AG04450 (cell line): ENCODE results near the gene INPP1. TPM values are rescaled to one million over a fixed set of nuclear protein-coding genes. Genes with fewer than 3 reads are reported as not detected.

ENCODE experiments used
- CTCF ChIA-PET: fragments of 300-600, 350-600 bp; formaldehyde crosslinking; extraction: SDS; loops from one replicate; lab custom pipeline; 2022; ENCODE audit warnings: antibody characterized with exemption, inconsistent platforms; lab: Charles Lee
- POLR2A ChIA-PET: fragments of 350-600 bp; formaldehyde crosslinking; extraction: SDS; loops from one replicate; lab custom pipeline; 2021; ENCODE audit warnings: antibody characterized with exemption, inconsistent platforms; lab: Yijun Ruan, JAX
- DNase-seq: peaks from one replicate; pipeline ENCODE4 v3.0.0-alpha.2; 2011; ENCODE audit warnings: low read depth, low spot score
- H3K27ac ChIP-seq: one replicate; pipeline ENCODE4 v1.5.1; 2012; ENCODE audit warnings: low read depth, low read length, control low read depth
- H3K27me3 ChIP-seq: one replicate; pipeline ENCODE4 v1.6.0; 2012; ENCODE audit warnings: low read length; ENCODE audit not compliant: control insufficient read depth, insufficient read depth
- H3K4me3 ChIP-seq: 2 replicates; pipeline ENCODE4 v1.5.1; 2011; ENCODE audit warnings: mild to moderate bottlenecking, low read depth, low read length, control low read depth
- H3K9me3 ChIP-seq: 2 replicates; pipeline ENCODE4 v1.5.1; 2012; ENCODE audit warnings: low read length; ENCODE audit not compliant: control insufficient read depth, insufficient read depth
- polyA plus RNA-seq: library from polyadenylated mRNA; depleted of rRNA; stranded (reverse); fragments of >200 nt; gene quantifications from 2 replicates; pipeline ENCODE4 v1.2.3, GENCODE V29; 2011
- TF ChIP-seq, protein P1 (sequence below): IDR thresholded peaks from 2 replicates; pipeline ENCODE4 v1.5.1; 2011; ENCODE audit warnings: low read depth, low read length, control low read depth, inconsistent platforms

INPP1 gene
- polyA plus RNA-seq, 1 experiment = 14.5 TPM

DNA sequence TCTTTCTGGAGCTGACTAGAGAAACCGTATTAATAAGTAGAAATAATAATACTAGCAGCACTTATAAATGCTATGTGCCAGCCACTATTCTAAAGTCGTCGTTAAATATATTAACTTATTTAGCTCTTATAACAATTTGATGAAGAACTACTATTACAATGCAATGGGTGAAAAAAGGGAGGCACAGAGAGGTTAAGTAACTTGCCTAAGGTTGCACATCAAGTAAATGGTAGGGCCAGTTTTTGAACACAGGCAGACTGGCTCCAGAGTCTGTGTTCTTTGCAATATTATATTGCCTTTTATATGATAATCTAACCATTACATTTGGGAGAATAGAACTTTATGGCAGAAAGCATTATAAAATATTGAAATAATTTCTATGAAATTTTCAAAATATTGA is 17.6 kb downstream of the INPP1 start:
- Histone ChIP-seq H3K9me3 (no peaks in the 10 kb centered on the region), H3K27ac (no peak overlapping the region), H3K27me3 (no peaks in the 10 kb centered on the region), H3K4me3 (no peak overlapping the region)
- TF ChIP-seq, protein P1, sequence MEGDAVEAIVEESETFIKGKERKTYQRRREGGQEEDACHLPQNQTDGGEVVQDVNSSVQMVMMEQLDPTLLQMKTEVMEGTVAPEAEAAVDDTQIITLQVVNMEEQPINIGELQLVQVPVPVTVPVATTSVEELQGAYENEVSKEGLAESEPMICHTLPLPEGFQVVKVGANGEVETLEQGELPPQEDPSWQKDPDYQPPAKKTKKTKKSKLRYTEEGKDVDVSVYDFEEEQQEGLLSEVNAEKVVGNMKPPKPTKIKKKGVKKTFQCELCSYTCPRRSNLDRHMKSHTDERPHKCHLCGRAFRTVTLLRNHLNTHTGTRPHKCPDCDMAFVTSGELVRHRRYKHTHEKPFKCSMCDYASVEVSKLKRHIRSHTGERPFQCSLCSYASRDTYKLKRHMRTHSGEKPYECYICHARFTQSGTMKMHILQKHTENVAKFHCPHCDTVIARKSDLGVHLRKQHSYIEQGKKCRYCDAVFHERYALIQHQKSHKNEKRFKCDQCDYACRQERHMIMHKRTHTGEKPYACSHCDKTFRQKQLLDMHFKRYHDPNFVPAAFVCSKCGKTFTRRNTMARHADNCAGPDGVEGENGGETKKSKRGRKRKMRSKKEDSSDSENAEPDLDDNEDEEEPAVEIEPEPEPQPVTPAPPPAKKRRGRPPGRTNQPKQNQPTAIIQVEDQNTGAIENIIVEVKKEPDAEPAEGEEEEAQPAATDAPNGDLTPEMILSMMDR = no peak
- DNase-seq = no peak
- ChIA-PET POLR2A (no interaction called here), CTCF (interaction anchor here (1.8 to 2.5 kb wide), 2 partner anchors 41 to 272 kb away, joined by 4 to 11 read pairs; no protein-coding TSS in a partner anchor)

DNA sequence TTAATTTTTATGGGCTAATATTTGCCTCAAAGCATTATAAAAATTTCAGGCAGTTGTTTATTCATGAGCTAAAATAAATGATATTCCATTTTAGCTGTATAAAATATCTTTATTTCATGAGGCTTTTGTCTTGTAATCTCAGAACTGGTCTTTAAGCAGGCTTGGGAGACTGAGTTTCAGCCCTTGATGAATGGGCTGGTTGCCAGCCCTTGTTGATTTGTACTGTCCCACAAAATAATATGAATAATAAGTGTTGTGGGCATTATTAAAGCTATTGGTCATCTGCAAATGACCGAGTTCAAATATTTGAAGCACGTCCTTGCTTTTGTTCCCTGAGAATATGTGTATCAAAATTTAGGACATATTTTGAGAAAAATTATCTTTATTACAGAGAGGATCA is 18.2 kb downstream of the INPP1 start:
- ChIA-PET POLR2A (no interaction called here), CTCF (interaction anchor here (1.8 to 2.5 kb wide), 2 partner anchors 41 to 273 kb away, joined by 4 to 11 read pairs; no protein-coding TSS in a partner anchor)
- TF ChIP-seq, protein P1 = no peak
- H3K9me3 ChIP-seq = no peaks in the 10 kb centered on the region
- no peaks in the 10 kb centered on the region for H3K27me3 ChIP-seq
- H3K4me3 ChIP-seq = no peak overlapping the region
- no peak overlapping the region for H3K27ac ChIP-seq
- no peak for DNase-seq

GRCh38 chr2:190362894-190363293 is 19.5 kb downstream of the INPP1 start:
- CTCF ChIA-PET = no interaction called here

GRCh38 chr2:190365499-190366204 is 22.3 kb downstream of the INPP1 start:
- ChIA-PET CTCF (no interaction called here), POLR2A (no interaction called here)
- TF ChIP-seq, protein P1 = no peak
- DNase-seq = no peak
- Histone ChIP-seq H3K27me3 (no peaks in the 10 kb centered on the region), H3K4me3 (no peak overlapping the region), H3K27ac (no peak overlapping the region), H3K9me3 (no peaks in the 10 kb centered on the region)

More at GRCh38 chr2:190362894-190363293, 19.5 kb downstream of the INPP1 start:
- Histone ChIP-seq H3K27ac (no peak overlapping the region), H3K27me3 (no peaks in the 10 kb centered on the region), H3K4me3 (no peak overlapping the region), H3K9me3 (no peaks in the 10 kb centered on the region)
- POLR2A ChIA-PET = no interaction called here
- TF ChIP-seq, protein P1 = no peak
- no peak for DNase-seq

- Histone ChIP-seq H3K4me3 (no peak overlapping the region), H3K27ac (no peak overlapping the region), H3K27me3 (no peaks in the 10 kb centered on the region), H3K9me3 (no peaks in the 10 kb centered on the region)
- TF ChIP-seq, protein P1 = no peak
- CTCF ChIA-PET = no interaction called here
- DNase-seq = no peak
- POLR2A ChIA-PET = no interaction called here
Observed at GRCh38 chr2:190366248-190366753, 22.9 kb downstream of the INPP1 start.
